ENCODE data around the gene INPP5D. TPM values are rescaled to one million over a fixed set of nuclear protein-coding genes. Genes with fewer than 3 reads are reported as not detected.

INPP5D gene
- 0.16 and 2.7 TPM in 2 replicates for total RNA-seq

DNA sequence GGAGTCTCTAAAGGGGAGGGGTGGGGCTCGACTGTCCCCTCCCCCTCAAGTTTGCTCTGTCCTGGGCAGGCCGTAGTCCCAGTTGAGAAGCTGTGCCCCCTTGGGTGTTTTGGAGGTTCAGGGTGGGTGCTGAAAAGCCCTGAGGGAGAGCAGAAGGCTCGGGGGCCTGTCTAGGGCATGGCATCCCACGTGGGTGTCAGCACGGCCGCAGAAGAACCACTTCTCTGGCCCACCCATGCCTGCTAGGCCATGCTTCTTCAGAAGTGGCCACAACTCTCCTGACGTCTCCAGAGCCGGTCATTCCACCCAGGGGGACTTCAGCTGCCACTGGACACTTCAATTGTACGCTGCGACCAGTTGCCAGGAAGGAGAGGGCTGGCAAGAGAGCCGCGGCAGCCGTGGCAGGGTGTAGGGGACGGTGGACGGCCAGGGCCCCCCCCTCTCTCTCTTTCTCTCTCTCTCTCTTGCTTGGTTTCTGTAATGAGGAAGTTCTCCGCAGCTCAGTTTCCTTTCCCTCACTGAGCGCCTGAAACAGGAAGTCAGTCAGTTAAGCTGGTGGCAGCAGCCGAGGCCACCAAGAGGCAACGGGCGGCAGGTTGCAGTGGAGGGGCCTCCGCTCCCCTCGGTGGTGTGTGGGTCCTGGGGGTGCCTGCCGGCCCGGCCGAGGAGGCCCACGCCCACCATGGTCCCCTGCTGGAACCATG is at the start of gene INPP5D:
INPP5D (plus strand) TSS at position 546 of the 704 bp plus-strand sequence; CDS start at position 683, 137 bp downstream.

DNA sequence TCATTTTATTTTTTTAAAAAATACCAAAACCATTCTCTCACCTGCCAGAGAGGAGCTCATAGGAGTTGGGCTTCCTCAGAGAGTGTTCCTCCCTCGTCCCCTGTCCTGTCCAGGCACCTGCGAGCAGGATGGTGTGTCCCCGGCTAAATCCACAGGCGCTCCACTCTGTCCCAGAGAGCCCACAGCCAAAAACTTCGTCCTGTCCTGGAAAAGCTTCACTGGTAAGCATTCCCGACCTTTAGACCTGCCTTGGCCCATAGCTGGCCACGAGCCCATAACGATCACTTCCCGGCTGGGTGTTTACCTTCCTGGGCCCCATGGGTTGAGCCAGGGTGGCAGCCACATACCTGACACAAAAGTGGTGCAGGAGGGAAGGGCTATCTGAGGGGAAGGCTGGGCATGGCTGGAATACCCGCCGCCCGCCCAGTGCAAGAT is 47.1 kb upstream of the INPP5D start, which contains the start of gene NGEF:
NGEF (minus strand) TSS at position 230 of the 435 bp plus-strand sequence. CDS start 38,366 bp downstream, outside the sequence.

DNA sequence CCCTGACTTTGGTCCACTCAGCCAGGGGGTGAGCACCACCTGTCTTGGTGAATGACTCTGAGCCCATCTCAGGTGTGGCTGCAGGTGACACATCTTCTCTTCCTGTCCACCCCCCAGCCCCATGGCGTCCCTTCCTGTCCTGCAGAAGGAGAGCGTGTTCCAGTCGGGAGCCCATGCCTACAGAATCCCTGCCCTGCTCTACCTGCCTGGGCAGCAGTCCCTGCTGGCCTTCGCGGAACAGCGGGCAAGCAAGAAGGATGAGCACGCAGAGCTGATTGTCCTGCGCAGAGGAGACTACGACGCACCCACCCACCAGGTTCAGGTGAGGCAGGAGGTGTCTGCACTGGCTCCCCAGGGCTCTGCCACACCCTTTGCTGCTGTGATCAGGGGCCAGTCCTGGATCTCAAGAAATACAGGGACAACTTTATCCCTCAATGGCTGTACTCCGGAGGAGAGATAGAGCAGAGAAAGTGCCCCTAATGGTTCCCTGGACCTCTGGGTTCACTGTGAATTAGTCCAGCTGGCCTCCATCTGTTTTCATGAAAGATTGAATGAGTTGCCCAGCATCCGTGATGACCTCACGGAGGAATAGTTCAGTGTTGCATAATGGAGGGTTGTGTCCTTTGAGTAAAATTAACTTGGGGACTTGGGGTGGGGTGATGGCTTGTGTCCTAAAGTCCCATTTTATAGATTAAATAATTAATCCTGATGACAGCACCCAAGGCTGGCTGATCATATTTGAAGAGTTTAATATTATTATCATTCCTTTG is 27.4 kb upstream of the INPP5D start, which contains the start of gene NEU2:
NEU2 (plus strand) TSS at position 122 of the 770 bp plus-strand sequence; CDS start at position 122, 0 bp downstream.

DNA sequence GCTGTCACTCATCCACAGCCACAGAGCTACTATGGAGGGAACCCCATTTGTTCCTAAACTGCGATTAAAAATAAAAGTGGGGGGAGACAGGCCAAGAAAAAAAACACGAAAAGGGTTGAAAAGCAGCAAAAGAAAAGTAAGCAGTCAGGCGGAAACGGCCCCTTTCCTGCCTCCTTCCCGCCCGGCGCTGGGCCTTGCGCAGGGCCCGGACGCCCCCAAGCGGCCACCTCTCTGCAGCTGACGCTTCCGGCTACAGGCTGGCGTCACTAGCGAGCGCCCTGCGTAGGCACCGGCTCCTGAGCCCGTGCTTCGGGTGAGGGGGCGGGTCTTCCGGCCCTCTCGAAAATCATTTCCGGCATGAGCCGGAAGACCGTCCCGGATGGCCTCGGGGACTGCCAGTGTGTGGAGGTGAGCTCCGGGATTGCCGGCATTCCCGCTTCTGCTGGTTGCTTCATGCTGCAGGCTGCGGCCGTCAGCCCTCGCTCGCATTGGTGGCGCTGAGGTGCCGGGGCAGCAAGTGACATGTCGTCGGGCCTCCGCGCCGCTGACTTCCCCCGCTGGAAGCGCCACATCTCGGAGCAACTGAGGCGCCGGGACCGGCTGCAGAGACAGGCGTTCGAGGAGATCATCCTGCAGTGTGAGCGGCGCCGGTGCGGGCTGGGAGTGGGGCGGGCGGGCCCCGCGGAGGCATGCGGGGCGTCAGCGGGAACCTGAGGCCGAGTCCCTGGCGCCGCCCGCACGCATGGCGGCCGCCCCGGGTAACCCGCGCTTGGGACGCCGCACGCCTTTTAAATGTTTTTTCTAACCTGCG is 191.4 kb downstream of the INPP5D start, which contains the start of gene ATG16L1:
ATG16L1 (plus strand) TSS at position 368 of the 811 bp plus-strand sequence; CDS start at position 523, 155 bp downstream.

Other genes starting within 250 kb of the INPP5D start
- 1.5 TPM in 1 of 2 replicates, not detected in the other for gene SNORC, start 190.1 kb upstream of the INPP5D start, total RNA-seq
- 0.98 and 1.5 TPM in 2 replicates for gene NGEF, start 47.1 kb upstream of the INPP5D start, total RNA-seq
- not detected in 2 replicates for gene NEU2, start 27.7 kb upstream of the INPP5D start, total RNA-seq
- 16.4 and 27.9 TPM in 2 replicates for gene ATG16L1, start 191.3 kb downstream of the INPP5D start, total RNA-seq
- not detected in 2 replicates for gene SAG, start 247.5 kb downstream of the INPP5D start, total RNA-seq